Activated T-helper 1 cell treated with anti-CD3 and anti-CD28 coated beads, Interleukin-2, amount 50 U/mL, for 16 hours (primary cell): ENCODE measurements around the gene OS9.
A peak's percentile ranks its signal among the peaks of the same experiment; 100 is the strongest.
"Not testable (repeated sequence)": the region's sequence is repeated elsewhere in the genome, so short reads cannot be mapped to it uniquely, and the experiment has no call there.

ENCODE experiments used
- DNase-seq, 2 donors: peaks; one replicate each; pipeline ENCODE4 v3.0.0-alpha.2; 2020; ENCODE audit warnings: low read depth in 1 of 2, low spot score in 1 of 2

OS9 gene

DNA sequence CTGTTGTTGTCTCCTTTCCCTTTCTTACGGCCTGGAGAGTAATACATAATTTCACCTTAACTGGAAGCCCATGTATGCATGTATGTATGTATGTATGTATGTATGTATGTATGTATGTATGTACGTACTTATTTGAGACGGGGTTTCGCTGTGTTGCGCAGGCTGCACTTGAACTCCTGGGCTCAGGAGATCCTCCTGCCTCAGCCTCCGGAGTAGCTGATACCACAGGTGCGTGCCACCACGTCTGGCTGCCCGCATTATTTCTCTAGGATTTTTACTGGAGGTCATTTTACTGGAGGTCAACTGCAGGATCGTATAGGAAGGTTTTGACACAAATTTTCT is 644 bp upstream of the OS9 start:
- no peak for DNase-seq

DNA sequence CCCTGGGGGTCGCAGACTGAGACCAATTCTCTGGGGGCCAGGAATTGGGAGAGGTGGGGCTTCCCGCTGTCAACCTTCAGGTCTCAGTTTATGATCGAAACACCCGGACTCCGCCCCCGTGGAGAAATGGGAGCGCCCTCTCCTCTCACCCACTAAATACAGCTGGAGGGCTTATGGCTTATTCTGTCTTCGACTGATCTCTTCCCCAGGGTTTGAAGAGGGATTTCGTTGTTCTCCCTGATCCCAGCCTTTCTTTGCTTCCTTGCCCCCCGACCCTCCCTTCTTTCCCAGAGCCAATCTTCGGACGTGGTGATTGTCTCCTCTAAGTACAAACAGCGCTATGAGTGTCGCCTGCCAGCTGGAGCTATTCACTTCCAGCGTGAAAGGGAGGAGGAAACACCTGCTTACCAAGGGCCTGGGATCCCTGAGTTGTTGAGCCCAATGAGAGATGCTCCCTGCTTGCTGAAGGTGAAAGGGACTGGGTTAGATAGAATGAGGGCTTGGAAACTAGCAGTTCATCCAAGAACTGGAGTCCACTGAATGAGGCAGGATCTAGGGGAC is 607 bp downstream of the OS9 start:
- peak in 1 of 2 donors; percentile 4 for DNase-seq

DNA sequence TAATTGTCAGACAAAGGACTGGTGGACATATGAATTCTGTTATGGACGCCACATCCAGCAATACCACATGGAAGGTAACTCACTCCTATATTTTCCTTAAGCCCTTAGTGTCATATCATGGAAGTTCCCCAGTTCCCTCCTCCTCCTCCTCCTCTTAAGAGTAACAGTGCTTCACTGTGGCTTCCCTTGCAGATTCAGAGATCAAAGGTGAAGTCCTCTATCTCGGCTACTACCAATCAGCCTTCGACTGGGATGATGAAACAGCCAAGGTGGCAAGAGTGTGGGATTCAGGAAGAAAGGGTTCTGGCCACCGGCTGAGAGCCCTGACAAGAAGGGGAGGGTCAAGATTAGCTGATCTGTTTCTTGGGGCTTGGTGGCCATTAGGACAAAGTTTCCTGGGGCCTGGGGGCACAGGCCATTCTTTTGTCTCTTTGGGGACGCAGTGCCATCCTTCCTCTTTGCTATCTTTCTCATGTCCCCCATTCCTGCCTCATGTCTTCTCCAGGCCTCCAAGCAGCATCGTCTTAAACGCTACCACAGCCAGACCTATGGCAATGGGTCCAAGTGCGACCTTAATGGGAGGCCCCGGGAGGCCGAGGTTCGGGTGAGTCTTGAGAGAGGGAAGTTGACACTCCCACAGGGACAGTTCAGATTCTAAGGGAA is 2.0 kb downstream of the OS9 start:
- no peak for DNase-seq

GRCh38 chr12:57697076-57697475 is 3.1 kb downstream of the OS9 start:
- no peak for DNase-seq

DNA sequence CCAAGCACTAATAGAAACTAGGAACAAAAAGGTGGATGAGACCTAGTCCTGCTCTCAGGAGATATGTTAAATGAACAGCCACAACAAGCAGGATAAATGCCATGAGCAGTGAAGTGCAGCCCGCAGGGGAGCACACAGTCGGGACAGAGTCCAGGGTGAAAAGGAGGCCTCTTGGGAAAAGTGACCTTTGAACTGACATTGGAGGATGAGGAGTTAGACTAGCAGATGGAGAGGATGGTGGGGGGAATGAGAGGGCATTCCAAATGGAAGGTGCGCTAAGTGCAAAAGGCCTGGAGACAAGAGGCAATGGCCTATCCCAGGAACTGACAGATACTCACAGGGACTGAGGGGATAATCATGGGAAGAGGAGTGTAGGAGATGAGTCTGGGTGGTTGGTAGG is 4.5 kb downstream of the OS9 start:
- no peak for DNase-seq

- no peak for DNase-seq
Measured at GRCh38 chr12:57700317-57700716, 6.4 kb downstream of the OS9 start.

DNA sequence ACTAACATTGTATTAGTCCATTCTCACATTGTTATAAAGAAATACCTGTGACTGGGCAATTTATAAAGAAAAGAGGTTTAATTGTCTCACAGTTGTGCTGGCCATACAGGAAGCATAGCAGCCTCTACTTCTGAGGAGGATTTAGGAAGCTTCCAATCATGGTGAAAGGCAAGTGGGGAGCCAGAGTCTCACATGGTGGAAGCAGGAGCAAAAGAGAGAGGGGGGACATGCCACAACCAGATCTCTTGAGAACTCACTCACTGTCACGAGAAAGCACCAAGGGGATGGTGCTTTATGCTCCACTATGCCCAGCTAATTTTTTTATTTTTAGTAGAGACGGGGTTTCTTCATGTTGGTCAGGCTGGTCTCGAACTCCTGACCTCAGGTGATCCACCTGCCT is 13.3 kb downstream of the OS9 start:
- no peak for DNase-seq

- DNase-seq, result no peak
Measured at GRCh38 chr12:57708296-57708695, 14.4 kb downstream of the OS9 start.

DNA sequence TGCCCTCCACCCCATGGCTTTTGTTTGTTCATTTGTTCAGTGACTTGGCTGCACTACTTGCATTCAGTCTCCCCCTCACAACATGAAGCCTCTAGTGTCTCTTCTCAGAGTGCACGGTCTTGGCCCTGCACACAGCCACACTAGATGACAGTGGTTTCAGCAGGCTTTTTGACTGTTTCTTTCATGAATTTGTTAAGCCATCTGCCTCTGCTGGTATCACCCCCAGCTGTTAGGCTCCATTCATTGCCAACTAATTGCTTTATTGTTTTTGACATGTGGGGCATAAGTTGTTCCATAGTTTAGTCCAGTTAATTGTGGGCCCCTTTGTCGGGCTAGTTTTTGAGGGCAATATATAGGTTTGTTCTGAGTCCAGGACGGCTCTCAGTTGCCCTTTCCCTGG is 18.8 kb downstream of the OS9 start:
- DNase-seq, result no peak

- no peak for DNase-seq
Measured at GRCh38 chr12:57713209-57713608, 19.3 kb downstream of the OS9 start.

DNA sequence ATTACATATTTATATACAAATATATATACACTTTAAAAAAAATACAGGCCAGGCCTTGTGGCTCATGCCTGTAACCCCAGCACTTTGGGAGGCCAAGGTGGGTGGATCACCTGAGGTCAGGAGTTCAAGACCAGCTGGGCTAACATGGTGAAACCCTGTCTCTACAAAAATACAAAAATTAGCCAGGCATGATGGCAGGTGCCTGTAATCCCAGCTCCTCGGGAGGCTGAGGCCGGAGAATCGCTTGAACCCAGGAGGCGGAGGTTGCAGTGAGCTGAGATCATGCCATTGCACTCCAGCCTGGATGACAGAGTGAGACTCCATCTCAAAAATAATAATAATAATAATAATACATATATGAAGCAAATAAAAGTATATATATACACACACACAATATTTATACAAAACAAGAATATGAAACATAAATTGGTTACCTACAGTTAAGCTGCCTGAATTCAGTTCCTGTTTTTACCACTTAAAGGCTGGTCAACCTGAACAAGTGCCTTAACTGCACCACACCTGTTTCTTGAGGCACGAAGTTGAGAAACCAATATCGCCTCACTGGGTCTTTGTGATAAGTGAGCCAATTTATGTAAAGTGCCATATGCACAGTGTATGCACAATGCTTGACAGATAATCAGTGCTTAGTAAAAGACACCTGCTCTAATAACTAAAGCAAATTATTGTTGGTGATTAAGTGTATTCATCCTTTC is 21.3 kb downstream of the OS9 start:
- DNase-seq, result not testable (repeated sequence)

GRCh38 chr12:57715786-57716185 is 21.9 kb downstream of the OS9 start:
- no peak for DNase-seq

GRCh38 chr12:57716305-57716704 is 22.4 kb downstream of the OS9 start:
- no peak for DNase-seq

GRCh38 chr12:57717131-57717530 is 23.2 kb downstream of the OS9 start:
- no peak for DNase-seq

- no peak for DNase-seq
Measured at GRCh38 chr12:57717846-57718640, 24.1 kb downstream of the OS9 start.

- DNase-seq, result no peak
Measured at GRCh38 chr12:57718641-57719528, 25.0 kb downstream of the OS9 start.

DNA sequence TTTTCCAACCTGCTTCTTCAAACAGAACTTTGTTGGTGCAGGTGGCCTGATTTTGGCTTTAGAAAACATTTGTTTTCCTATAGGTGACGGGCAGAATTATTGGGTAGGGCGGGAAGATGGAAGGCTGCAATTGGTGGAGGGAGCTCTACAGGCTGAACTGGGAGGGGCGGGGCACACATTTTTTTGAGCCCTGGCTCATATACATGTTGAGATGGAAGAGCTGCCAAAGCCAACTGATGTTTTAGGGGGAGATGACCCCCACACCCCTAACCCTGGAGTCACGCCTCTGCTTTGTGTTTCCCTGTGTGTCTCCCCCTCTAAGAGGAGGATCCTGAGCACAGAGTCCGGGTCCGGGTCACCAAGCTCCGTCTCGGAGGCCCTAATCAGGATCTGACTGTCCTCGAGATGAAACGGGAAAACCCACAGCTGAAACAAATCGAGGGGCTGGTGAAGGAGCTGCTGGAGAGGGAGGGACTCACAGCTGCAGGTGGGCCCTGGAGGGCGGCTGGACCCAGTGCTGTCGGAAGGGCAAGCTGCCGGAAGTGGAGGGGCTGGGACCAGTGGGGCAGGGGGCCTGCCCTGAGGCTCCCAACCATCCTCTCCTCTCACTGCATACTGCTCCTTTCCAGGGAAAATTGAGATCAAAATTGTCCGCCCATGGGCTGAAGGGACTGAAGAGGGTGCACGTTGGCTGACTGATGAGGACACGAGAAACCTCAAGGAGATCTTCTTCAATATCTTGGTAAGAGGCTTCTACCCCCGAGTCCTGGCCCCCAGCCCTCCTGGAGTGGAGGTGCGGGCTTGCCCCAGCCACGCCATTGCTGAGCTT is 26.1 kb downstream of the OS9 start:
- no peak for DNase-seq

DNA sequence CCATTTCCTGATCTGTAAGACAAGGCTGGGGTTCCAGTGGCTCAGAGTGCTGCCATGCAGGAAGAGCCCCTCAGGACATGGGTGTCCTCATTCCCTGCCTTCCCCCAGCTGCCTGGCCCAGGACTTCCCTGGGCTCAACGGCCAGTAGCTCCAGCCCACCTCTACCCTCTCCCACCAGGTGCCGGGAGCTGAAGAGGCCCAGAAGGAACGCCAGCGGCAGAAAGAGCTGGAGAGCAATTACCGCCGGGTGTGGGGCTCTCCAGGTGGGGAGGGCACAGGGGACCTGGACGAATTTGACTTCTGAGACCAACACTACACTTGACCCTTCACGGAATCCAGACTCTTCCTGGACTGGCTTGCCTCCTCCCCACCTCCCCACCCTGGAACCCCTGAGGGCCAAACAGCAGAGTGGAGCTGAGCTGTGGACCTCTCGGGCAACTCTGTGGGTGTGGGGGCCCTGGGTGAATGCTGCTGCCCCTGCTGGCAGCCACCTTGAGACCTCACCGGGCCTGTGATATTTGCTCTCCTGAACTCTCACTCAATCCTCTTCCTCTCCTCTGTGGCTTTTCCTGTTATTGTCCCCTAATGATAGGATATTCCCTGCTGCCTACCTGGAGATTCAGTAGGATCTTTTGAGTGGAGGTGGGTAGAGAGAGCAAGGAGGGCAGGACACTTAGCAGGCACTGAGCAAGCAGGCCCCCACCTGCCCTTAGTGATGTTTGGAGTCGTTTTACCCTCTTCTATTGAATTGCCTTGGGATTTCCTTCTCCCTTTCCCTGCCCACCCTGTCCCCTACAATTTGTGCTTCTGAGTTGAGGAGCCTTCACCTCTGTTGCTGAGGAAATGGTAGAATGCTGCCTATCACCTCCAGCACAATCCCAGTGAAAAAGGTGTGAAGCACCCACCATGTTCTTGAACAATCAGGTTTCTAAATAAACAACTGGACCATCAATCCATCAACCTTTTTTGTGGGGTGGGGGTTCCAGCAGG is 27.0 kb downstream of the OS9 start:
- no peak for DNase-seq
